ENCODE results near the gene DOCK8.

- TF ChIP-seq CTCF (IDR thresholded peaks at IDR 0.05) = no peak
- TF ChIP-seq POLR2A (IDR thresholded peaks at IDR 0.05) = no peak
- no peak for TF ChIP-seq EP300 (IDR thresholded peaks at IDR 0.05)
- TF ChIP-seq POLR2AphosphoS5 (IDR thresholded peaks at IDR 0.05) = no peak
These were observed 135.7 kb downstream of the DOCK8 start for GRCh38 chr9:350384-350783.
